Stomach (tissue), 4 donors: Measurements from ENCODE around the gene CPNE1.

ENCODE experiments used
- POLR2A ChIP-seq, 4 donors: fragments of 450-650 bp; IDR thresholded peaks; one replicate each; pipeline ENCODE4 v1.6.1; 2016; ENCODE audit warnings: antibody characterized with exemption in 4 of 4, control low read depth in 2 of 4, mild to moderate bottlenecking in 1 of 4, moderate library complexity in 1 of 4
- POLR2AphosphoS5 ChIP-seq, 3 donors: sonication (generic); formaldehyde crosslinking; IDR thresholded peaks; one replicate each; pipeline ENCODE4 v1.6.1; 2016; ENCODE audit warnings: antibody characterized with exemption in 3 of 3
- TF ChIP-seq, protein P1 (sequence below), 7 experiments: fragments of 450-650 bp in 4 of 7; fragments of 200-600 bp in 3 of 7; sonication (generic) in 3 of 7; IDR thresholded peaks; one replicate each; pipeline ENCODE4 v1.5.1; 2016 to 2019; ENCODE audit warnings: antibody characterized with exemption in 7 of 7, control low read depth in 2 of 7, mild to moderate bottlenecking in 1 of 7

DNA sequence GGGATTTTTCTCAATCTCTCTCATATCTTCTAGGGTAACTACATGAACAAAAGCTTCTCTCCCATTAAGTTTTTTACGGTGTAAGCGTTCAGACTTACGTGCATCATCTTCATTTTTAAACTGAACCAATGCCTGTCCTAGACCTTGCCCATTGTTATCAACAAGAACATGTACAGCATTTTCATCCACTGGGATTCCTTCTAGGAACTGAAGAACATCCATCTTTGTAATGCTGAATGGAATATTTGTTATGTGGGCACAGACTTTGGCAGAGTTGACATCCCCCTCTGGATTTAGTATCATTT lies 11.3 kb downstream of the CPNE1 start:
- TF ChIP-seq, protein P1, sequence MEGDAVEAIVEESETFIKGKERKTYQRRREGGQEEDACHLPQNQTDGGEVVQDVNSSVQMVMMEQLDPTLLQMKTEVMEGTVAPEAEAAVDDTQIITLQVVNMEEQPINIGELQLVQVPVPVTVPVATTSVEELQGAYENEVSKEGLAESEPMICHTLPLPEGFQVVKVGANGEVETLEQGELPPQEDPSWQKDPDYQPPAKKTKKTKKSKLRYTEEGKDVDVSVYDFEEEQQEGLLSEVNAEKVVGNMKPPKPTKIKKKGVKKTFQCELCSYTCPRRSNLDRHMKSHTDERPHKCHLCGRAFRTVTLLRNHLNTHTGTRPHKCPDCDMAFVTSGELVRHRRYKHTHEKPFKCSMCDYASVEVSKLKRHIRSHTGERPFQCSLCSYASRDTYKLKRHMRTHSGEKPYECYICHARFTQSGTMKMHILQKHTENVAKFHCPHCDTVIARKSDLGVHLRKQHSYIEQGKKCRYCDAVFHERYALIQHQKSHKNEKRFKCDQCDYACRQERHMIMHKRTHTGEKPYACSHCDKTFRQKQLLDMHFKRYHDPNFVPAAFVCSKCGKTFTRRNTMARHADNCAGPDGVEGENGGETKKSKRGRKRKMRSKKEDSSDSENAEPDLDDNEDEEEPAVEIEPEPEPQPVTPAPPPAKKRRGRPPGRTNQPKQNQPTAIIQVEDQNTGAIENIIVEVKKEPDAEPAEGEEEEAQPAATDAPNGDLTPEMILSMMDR (IDR thresholded peaks at IDR 0.05) = no peak
- TF ChIP-seq POLR2A (IDR thresholded peaks at IDR 0.05) (no peak), POLR2AphosphoS5 (IDR thresholded peaks at IDR 0.05) (no peak)
